Osteocyte (in vitro differentiated cells): ENCODE results near the gene RDH8. TPM values are rescaled to one million over a fixed set of nuclear protein-coding genes. Genes with fewer than 3 reads are reported as not detected.

Experiments
- DNase-seq: peaks from one replicate; pipeline ENCODE4 v3.0.0; 2021; ENCODE audit warnings: mixed read lengths; ENCODE audit not compliant: unreplicated experiment; ENCODE audit errors: extremely low spot score
- H3K27ac Mint-ChIP-seq: one replicate; pipeline ENCODE4 v1.8.0; 2021; ENCODE audit warnings: mild to moderate bottlenecking, mixed read lengths; ENCODE audit not compliant: unreplicated experiment
- H3K27me3 Mint-ChIP-seq: one replicate; pipeline ENCODE4 v1.8.0; 2021; ENCODE audit warnings: mixed read lengths; ENCODE audit not compliant: unreplicated experiment
- H3K36me3 Mint-ChIP-seq: one replicate; pipeline ENCODE4 v1.8.0; 2021; ENCODE audit warnings: mixed read lengths; ENCODE audit not compliant: unreplicated experiment
- H3K4me1 Mint-ChIP-seq: one replicate; pipeline ENCODE4 v1.8.0; 2021; ENCODE audit warnings: mixed read lengths; ENCODE audit not compliant: unreplicated experiment
- H3K4me3 Mint-ChIP-seq: one replicate; pipeline ENCODE4 v1.8.0; 2021; ENCODE audit warnings: mild to moderate bottlenecking, moderate library complexity, mixed read lengths; ENCODE audit not compliant: unreplicated experiment
- H3K9me3 Mint-ChIP-seq: one replicate; pipeline ENCODE4 v1.8.0; 2021; ENCODE audit warnings: mixed read lengths; ENCODE audit not compliant: unreplicated experiment
- CTCF ChIP-seq: fragments of 200-600 bp; sonication (generic); IDR thresholded peaks from 2 replicates; pipeline ENCODE4 v1.5.0; 2021; ENCODE audit warnings: antibody characterized with exemption, mild to moderate bottlenecking, moderate library complexity
- long read RNA-seq: library from polyadenylated mRNA; unstranded; transcript quantifications from one replicate; pipeline ENCODE4 v2.0.0, GENCODE V29; 2021
- total RNA-seq: library from RNA; stranded (reverse); gene quantifications from 2 replicates; pipeline ENCODE4 v1.2.1, GENCODE V29; 2021

Gene RDH8
- total RNA-seq = not detected in 2 replicates
- long read RNA-seq = 0 reads

- Mint-ChIP-seq H3K4me3 (no peak within 1 kb of the TSS), H3K36me3 (no peaks in the 10 kb centered on the region), H3K9me3 (no peaks in the 10 kb centered on the region), H3K27me3 (peaks cover 10% of the 10 kb centered on the region), H3K27ac (peak within 1 kb of the TSS; percentile 23), H3K4me1 (peaks cover 24% of the 10 kb centered on the region)
- no peak for TF ChIP-seq CTCF
- DNase-seq = no peak
Observed at GRCh38 chr19:10013316-10013715, at the start of gene RDH8. Gene RDH8, plus strand, starts transcription at chr19:10013483. Its CDS starts 15 bp downstream, at chr19:10013498.

- H3K27ac Mint-ChIP-seq = no peak overlapping the region
- peaks cover 5% of the 10 kb centered on the region for H3K4me1 Mint-ChIP-seq
- peaks cover 27% of the 10 kb centered on the region for H3K36me3 Mint-ChIP-seq
- no peak for TF ChIP-seq CTCF
- no peak for DNase-seq
- H3K4me3 Mint-ChIP-seq = no peak overlapping the region
- H3K27me3 Mint-ChIP-seq = no peaks in the 10 kb centered on the region
- no peaks in the 10 kb centered on the region for H3K9me3 Mint-ChIP-seq
Observed at GRCh38 chr19:9966024-9966423, 47.3 kb upstream of the RDH8 start.

- H3K4me1 Mint-ChIP-seq = peaks cover 5% of the 10 kb centered on the region
- H3K27me3 Mint-ChIP-seq = no peaks in the 10 kb centered on the region
- no peak overlapping the region for H3K27ac Mint-ChIP-seq
- TF ChIP-seq CTCF = no peak
- no peaks in the 10 kb centered on the region for H3K9me3 Mint-ChIP-seq
- H3K4me3 Mint-ChIP-seq = no peak overlapping the region
- peaks cover 27% of the 10 kb centered on the region for H3K36me3 Mint-ChIP-seq
- DNase-seq = no peak
Observed at GRCh38 chr19:9966448-9966847, 46.8 kb upstream of the RDH8 start.

GRCh38 chr19:9967326-9967725 lies 46.0 kb upstream of the RDH8 start:
- peaks cover 33% of the 10 kb centered on the region for H3K36me3 Mint-ChIP-seq

More at GRCh38 chr19:9967326-9967725, 46.0 kb upstream of the RDH8 start:
- Mint-ChIP-seq H3K9me3 (no peaks in the 10 kb centered on the region), H3K4me1 (peaks cover 5% of the 10 kb centered on the region), H3K27me3 (no peaks in the 10 kb centered on the region), H3K4me3 (no peak overlapping the region), H3K27ac (no peak overlapping the region)
- DNase-seq = no peak
- no peak for TF ChIP-seq CTCF
